ENCODE data around the gene BEST1. TPM values are rescaled to one million over a fixed set of nuclear protein-coding genes. Genes with fewer than 3 reads are reported as not detected.

Gene BEST1
- total RNA-seq, 2 experiments from 2014 or later: 0.14 to 0.25 TPM

- TF ChIP-seq CTCF (IDR thresholded peaks at IDR 0.05): no peak
These were observed 18.0 kb downstream of the BEST1 start for GRCh38 chr11:61967924-61968757.

GRCh38 chr11:61968758-61969390 lies 18.7 kb downstream of the BEST1 start:
- no peaks in the 10 kb centered on the region for H3K9me3 Mint-ChIP-seq
- H3K27ac Mint-ChIP-seq: peak overlapping the region; percentile 84
- intact Hi-C loops (cut with DNase I, micrococcal nuclease): loop anchor here (1.0 to 10.0 kb wide), 6 partner anchors 56 to 1062 kb away; partner anchors contain the start of genes AHNAK (in 1 of the 2), FEN1 (in 1 of the 2), PRPF19 (in 1 of the 2) and SYT7 (in 1 of the 2)
- Histone ChIP-seq H3K27ac (ENCODE audit: low read depth in 1 of 2, low read length in 2 of 2) (peak overlapping the region in 1 of 2 donors; percentile 87), H3K9me3 (ENCODE audit: control insufficient read depth in 1 of 2, insufficient read depth in 1 of 2, low read length in 2 of 2) (no peaks in the 10 kb centered on the region), H3K4me3 (ENCODE audit: low read length) (peak overlapping the region; percentile 98), H3K4me1 (ENCODE audit: insufficient read depth, low read length) (peaks cover 58% of the 10 kb centered on the region), H3K36me3 (ENCODE audit: insufficient read depth, low read length) (peaks cover 20% of the 10 kb centered on the region), H3K27me3 (ENCODE audit: control insufficient read depth in 1 of 2, insufficient read depth in 2 of 2, low read length in 2 of 2) (no peaks in the 10 kb centered on the region)
- CTCF ChIA-PET: interaction anchor here (0.6 to 7.1 kb wide), 8 partner anchors 15 to 140 kb away, joined by 3 to 50 read pairs (median 4); no protein-coding TSS in a partner anchor
- H3K4me1 Mint-ChIP-seq (ENCODE audit: low read depth): peaks cover 66% of the 10 kb centered on the region
- peak overlapping the region; percentile 99 for H3K4me3 Mint-ChIP-seq
- peaks cover 43% of the 10 kb centered on the region for H3K36me3 Mint-ChIP-seq (ENCODE audit: low read depth)
- POLR2A ChIA-PET: interaction anchor here (1.1 to 5.1 kb wide), 16 partner anchors 9 to 837 kb away, joined by 3 to 177 read pairs (median 8); partner anchors contain the start of genes BEST1, CPSF7, INCENP and SDHAF2
- DNase-seq (peak in 1 of 14 experiments; percentile 14), ATAC-seq (ENCODE audit: poor library complexity) (no peak)
- no peak for TF ChIP-seq CTCF (IDR thresholded peaks at IDR 0.05)
- peaks cover 3% of the 10 kb centered on the region for H3K27me3 Mint-ChIP-seq

More at GRCh38 chr11:61967924-61968757, 18.0 kb downstream of the BEST1 start:
- ChIA-PET POLR2A (interaction anchor here (0.6 to 5.1 kb wide), 39 partner anchors 10 to 1952 kb away, joined by 3 to 177 read pairs (median 5); partner anchors contain the start of genes BEST1, CPSF7, CYB561A3 and FEN1), CTCF (interaction anchor here (0.6 to 7.1 kb wide), 9 partner anchors 9 to 113 kb away, joined by 3 to 50 read pairs (median 4); no protein-coding TSS in a partner anchor)
- Mint-ChIP-seq H3K4me1 (ENCODE audit: low read depth) (peaks cover 73% of the 10 kb centered on the region), H3K27ac (peak overlapping the region; percentile 84), H3K36me3 (ENCODE audit: low read depth) (peaks cover 50% of the 10 kb centered on the region), H3K4me3 (peak overlapping the region; percentile 99), H3K9me3 (no peaks in the 10 kb centered on the region), H3K27me3 (peaks cover 4% of the 10 kb centered on the region)
- DNase-seq: peak in 12 of 14 experiments; percentile 13 to 67 (median 32)
- no peaks in the 10 kb centered on the region for H3K9me3 ChIP-seq (ENCODE audit: control insufficient read depth in 1 of 2, insufficient read depth in 1 of 2, low read length in 2 of 2)
- H3K27ac ChIP-seq (ENCODE audit: low read depth in 1 of 2, low read length in 2 of 2): peak overlapping the region; percentile 87 to 94
- intact Hi-C loops (cut with DNase I, micrococcal nuclease): loop anchor here (1.0 to 10.0 kb wide), 6 partner anchors 57 to 1061 kb away; partner anchors contain the start of genes AHNAK (in 1 of the 2), FEN1 (in 1 of the 2), PRPF19 (in 1 of the 2) and SYT7 (in 1 of the 2)
- peak overlapping the region; percentile 98 for H3K4me3 ChIP-seq (ENCODE audit: low read length)
- ATAC-seq (ENCODE audit: poor library complexity): peak; percentile 0
- peaks cover 60% of the 10 kb centered on the region for H3K4me1 ChIP-seq (ENCODE audit: insufficient read depth, low read length)
- H3K36me3 ChIP-seq (ENCODE audit: insufficient read depth, low read length): peaks cover 26% of the 10 kb centered on the region
- H3K27me3 ChIP-seq (ENCODE audit: control insufficient read depth in 1 of 2, insufficient read depth in 2 of 2, low read length in 2 of 2): no peaks in the 10 kb centered on the region

DNA sequence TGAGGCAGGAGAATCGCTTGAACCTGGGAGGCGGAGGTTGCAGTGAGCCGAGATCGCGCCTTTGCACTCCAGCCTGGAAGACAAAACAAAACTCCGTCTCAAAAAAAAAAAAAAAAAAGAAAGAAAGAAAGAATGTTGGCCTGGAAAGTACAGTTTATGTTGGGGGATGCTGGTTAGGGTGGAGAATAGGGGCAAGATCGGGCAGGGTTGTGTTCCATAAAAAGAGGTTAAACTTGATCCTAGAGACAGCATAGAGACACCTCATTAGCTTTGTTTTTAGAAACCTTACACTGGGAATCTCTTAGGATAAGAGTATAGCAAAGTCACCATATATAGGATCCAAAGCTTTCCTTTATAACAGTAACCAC lies 19.2 kb downstream of the BEST1 start:
- POLR2A ChIA-PET: interaction anchor here (2.3 to 5.1 kb wide), 4 partner anchors 21 to 112 kb away, joined by 14 to 177 read pairs (median 30); partner anchors contain the start of gene BEST1
- no peaks in the 10 kb centered on the region for H3K27me3 Mint-ChIP-seq
- H3K27ac ChIP-seq (ENCODE audit: low read depth in 1 of 2, low read length in 2 of 2): no peak overlapping the region
- H3K36me3 Mint-ChIP-seq (ENCODE audit: low read depth): peaks cover 38% of the 10 kb centered on the region
- no peak overlapping the region for H3K4me3 ChIP-seq (ENCODE audit: low read length)
- intact Hi-C loops (cut with DNase I, micrococcal nuclease): loop anchor here (5.0 to 10.0 kb wide), 5 partner anchors 72 to 1062 kb away; partner anchors contain the start of genes AHNAK (in 1 of the 2), FEN1 (in 1 of the 2), PRPF19 (in 1 of the 2) and SYT7 (in 1 of the 2)
- no peaks in the 10 kb centered on the region for H3K27me3 ChIP-seq (ENCODE audit: control insufficient read depth in 1 of 2, insufficient read depth in 2 of 2, low read length in 2 of 2)
- no peaks in the 10 kb centered on the region for H3K9me3 Mint-ChIP-seq
- peaks cover 61% of the 10 kb centered on the region for H3K4me1 Mint-ChIP-seq (ENCODE audit: low read depth)
- H3K27ac Mint-ChIP-seq: peak overlapping the region; percentile 84
- DNase-seq (no peak), ATAC-seq (ENCODE audit: poor library complexity) (no peak)
- CTCF ChIA-PET: interaction anchor here (0.8 to 7.1 kb wide), 4 partner anchors 70 to 139 kb away, joined by 3 to 50 read pairs (median 4); no protein-coding TSS in a partner anchor
- TF ChIP-seq CTCF (IDR thresholded peaks at IDR 0.05): no peak
- peak overlapping the region; percentile 88 for H3K4me3 Mint-ChIP-seq
- peaks cover 55% of the 10 kb centered on the region for H3K4me1 ChIP-seq (ENCODE audit: insufficient read depth, low read length)
- peaks cover 15% of the 10 kb centered on the region for H3K36me3 ChIP-seq (ENCODE audit: insufficient read depth, low read length)
- no peaks in the 10 kb centered on the region for H3K9me3 ChIP-seq (ENCODE audit: control insufficient read depth in 1 of 2, insufficient read depth in 1 of 2, low read length in 2 of 2)
